ENCODE measurements around the gene RNMT.

RNMT gene

DNA sequence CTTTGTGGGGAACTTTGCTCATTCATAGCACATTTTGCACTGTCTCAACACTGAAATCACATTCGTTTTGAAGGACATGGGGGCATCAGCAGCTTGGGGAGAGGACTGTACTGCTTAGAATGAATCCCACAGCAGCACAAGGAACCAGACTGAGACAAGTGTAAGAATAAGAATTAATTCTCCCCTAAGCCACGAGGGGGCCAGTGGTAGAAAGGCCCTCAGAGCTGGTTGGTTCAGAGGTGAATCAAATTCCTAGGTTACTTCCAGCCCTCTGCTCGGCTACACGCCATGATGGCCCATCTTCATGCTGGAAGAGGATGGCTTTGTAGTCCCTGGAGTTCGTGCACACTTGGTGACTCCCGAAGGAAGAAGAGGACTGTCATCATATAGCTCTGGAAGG, 85.5 kb downstream of the RNMT start:
- CTCF ChIA-PET = interaction anchor here (1.5 to 3.6 kb wide), 3 partner anchors 12 to 275 kb away, joined by 3 to 18 read pairs (median 9); partner anchors contain the start of gene MC5R
- POLR2A ChIA-PET = no interaction called here
- no peak for TF ChIP-seq LEF1 (IDR thresholded peaks at IDR 0.05; ENCODE audit: borderline replicate concordance)
- TF ChIP-seq ARNT (IDR thresholded peaks at IDR 0.05) = no peak
- no peak for TF ChIP-seq ELF4 (IDR thresholded peaks at IDR 0.05)
- no peak for TF ChIP-seq NFRKB (IDR thresholded peaks at IDR 0.05)
- TF ChIP-seq SP1 (IDR thresholded peaks at IDR 0.05) = no peak
- TF ChIP-seq, protein P1, sequence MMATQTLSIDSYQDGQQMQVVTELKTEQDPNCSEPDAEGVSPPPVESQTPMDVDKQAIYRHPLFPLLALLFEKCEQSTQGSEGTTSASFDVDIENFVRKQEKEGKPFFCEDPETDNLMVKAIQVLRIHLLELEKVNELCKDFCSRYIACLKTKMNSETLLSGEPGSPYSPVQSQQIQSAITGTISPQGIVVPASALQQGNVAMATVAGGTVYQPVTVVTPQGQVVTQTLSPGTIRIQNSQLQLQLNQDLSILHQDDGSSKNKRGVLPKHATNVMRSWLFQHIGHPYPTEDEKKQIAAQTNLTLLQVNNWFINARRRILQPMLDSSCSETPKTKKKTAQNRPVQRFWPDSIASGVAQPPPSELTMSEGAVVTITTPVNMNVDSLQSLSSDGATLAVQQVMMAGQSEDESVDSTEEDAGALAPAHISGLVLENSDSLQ (IDR thresholded peaks at IDR 0.05) = no peak
- TF ChIP-seq BHLHE40 (IDR thresholded peaks at IDR 0.05; ENCODE audit: borderline replicate concordance) = no peak
- DNase-seq (ENCODE audit: extremely low spot score) = peak; percentile 33

DNA sequence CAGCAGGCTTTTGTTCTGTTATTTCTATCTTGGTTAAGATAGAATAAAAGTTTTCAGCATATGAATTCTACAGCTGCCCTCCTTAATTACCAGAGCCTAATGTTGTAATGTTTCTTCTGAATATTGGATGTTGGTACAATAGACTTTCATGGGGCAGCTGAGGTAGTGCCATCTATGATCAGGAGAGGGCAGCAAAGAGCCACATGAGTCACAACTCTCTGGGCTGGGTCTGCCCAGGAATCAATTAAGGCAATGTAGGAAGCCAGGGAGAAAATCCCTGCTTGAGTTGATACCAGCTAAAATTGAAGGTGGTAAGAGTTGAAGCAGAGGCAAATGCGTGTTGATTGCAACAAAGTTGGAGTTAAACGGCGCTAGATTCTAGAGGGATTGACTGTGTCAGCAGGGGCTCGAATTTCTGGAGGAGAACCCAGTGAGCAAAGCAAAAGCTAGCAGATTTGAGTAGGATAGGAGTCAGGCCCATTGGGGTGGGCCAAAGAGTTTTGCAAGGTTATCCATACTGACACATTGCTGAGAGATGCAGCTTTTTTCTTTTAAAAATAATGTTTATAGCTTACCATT, 86.9 kb downstream of the RNMT start:
- POLR2A ChIA-PET = no interaction called here
- peak; percentile 61 for DNase-seq (ENCODE audit: extremely low spot score)
- CTCF ChIA-PET = interaction anchor here (0.7 to 3.6 kb wide), 6 partner anchors 10 to 274 kb away, joined by 3 to 18 read pairs (median 4); partner anchors contain the start of gene MC5R

More for the DNA sequence above, 86.9 kb downstream of the RNMT start:
- no peak for TF ChIP-seq LEF1 (IDR thresholded peaks at IDR 0.05; ENCODE audit: borderline replicate concordance)
